GM23338 (cell line): ENCODE data around the gene SLC6A18. TPM values are rescaled to one million over a fixed set of nuclear protein-coding genes. Genes with fewer than 3 reads are reported as not detected.

ENCODE experiments used
- ATAC-seq: fragments of 200-7000 bp; cut with Tn5 transposase; 3 replicates; pipeline ENCODE4 v1.9.1; 2020
- DNase-seq: peaks from one replicate; pipeline ENCODE4 v3.0.0-alpha.2; 2015; ENCODE audit warnings: low spot score
- H2AFZ ChIP-seq: fragments of 200-600 bp; sonication (generic); 2 replicates; pipeline ENCODE4 v1.8.0; 2016; ENCODE audit warnings: antibody characterized with exemption, mild to moderate bottlenecking, moderate library complexity
- H3F3A ChIP-seq: fragments of 200-600 bp; sonication (generic); replicated peaks from 2 replicates; pipeline ENCODE4 v1.8.0; 2017; ENCODE audit warnings: antibody characterized with exemption, mixed run types, low read depth
- H3K27ac ChIP-seq: fragments of 200-600 bp; sonication (generic); 2 replicates; pipeline ENCODE4 v1.6.1; 2016; ENCODE audit warnings: low read depth
- H3K27me3 ChIP-seq: fragments of 200-600 bp; sonication (generic); 2 replicates; pipeline ENCODE4 v1.8.0; 2016; ENCODE audit warnings: mild to moderate bottlenecking, mixed run types, moderate library complexity; ENCODE audit not compliant: insufficient read depth
- H3K36me3 ChIP-seq: fragments of 200-600 bp; sonication (generic); 2 replicates; pipeline ENCODE4 v1.8.0; 2016; ENCODE audit warnings: mild to moderate bottlenecking; ENCODE audit not compliant: insufficient read depth
- H3K4me1 ChIP-seq: fragments of 200-600 bp; sonication (generic); 2 replicates; pipeline ENCODE4 v1.8.0; 2016; ENCODE audit warnings: mild to moderate bottlenecking, moderate library complexity; ENCODE audit not compliant: insufficient read depth
- H3K4me2 ChIP-seq: fragments of 200-600 bp; sonication (generic); 2 replicates; pipeline ENCODE4 v1.7.1; 2017; ENCODE audit warnings: mixed run types
- H3K4me3 ChIP-seq: fragments of 200-600 bp; sonication (generic); 2 replicates; pipeline ENCODE4 v1.6.1; 2016; ENCODE audit warnings: mixed run types
- H3K79me2 ChIP-seq: fragments of 200-600 bp; sonication (generic); replicated peaks from 2 replicates; pipeline ENCODE4 v1.8.0; 2017; ENCODE audit warnings: mild to moderate bottlenecking; ENCODE audit not compliant: insufficient read depth
- H3K9me2 ChIP-seq: fragments of 200-600 bp; sonication (generic); 2 replicates; pipeline ENCODE4 v1.8.0; 2017; ENCODE audit not compliant: insufficient read depth
- H4K20me1 ChIP-seq: fragments of 200-600 bp; sonication (generic); replicated peaks from 2 replicates; pipeline ENCODE4 v1.8.0; 2017; ENCODE audit warnings: mild to moderate bottlenecking; ENCODE audit not compliant: insufficient read depth
- H3K27ac Mint-ChIP-seq: 2 replicates; pipeline ENCODE4 v1.8.0; 2020; ENCODE audit warnings: inconsistent platforms, mild to moderate bottlenecking, moderate library complexity, mixed read lengths
- H3K27me3 Mint-ChIP-seq: 3 replicates; pipeline ENCODE4 v1.8.0; 2022; ENCODE audit warnings: low read depth, mild to moderate bottlenecking, moderate library complexity, mixed read lengths, inconsistent platforms; ENCODE audit not compliant: insufficient read depth, poor library complexity
- H3K36me3 Mint-ChIP-seq: 3 replicates; pipeline ENCODE4 v1.8.0; 2021; ENCODE audit warnings: low read depth, mild to moderate bottlenecking, inconsistent platforms, moderate library complexity, mixed read lengths
- H3K4me1 Mint-ChIP-seq: 3 replicates; pipeline ENCODE4 v1.8.0; 2020; ENCODE audit warnings: mild to moderate bottlenecking, inconsistent platforms, mixed read lengths
- H3K4me3 Mint-ChIP-seq: 3 replicates; pipeline ENCODE4 v1.8.0; 2021; ENCODE audit warnings: moderate library complexity, mild to moderate bottlenecking, inconsistent platforms, mixed read lengths
- H3K9me3 Mint-ChIP-seq: 3 replicates; pipeline ENCODE4 v1.8.0; 2020; ENCODE audit warnings: moderate library complexity, mild to moderate bottlenecking, inconsistent platforms, mixed read lengths
- ETS1 ChIP-seq: IDR thresholded peaks from 2 replicates; pipeline ENCODE4 v1.6.1; 2016; ENCODE audit warnings: antibody characterized with exemption
- EZH2 ChIP-seq: fragments of 200-600 bp; sonication (generic); IDR thresholded peaks from one replicate; pipeline ENCODE4 v1.8.0; 2017; ENCODE audit warnings: antibody characterized with exemption, mild to moderate bottlenecking, low read depth; ENCODE audit not compliant: unreplicated experiment
- JUNB ChIP-seq: IDR thresholded peaks from one replicate; pipeline ENCODE4 v1.6.1; 2016; ENCODE audit warnings: antibody characterized with exemption; ENCODE audit not compliant: unreplicated experiment
- POLR2AphosphoS5 ChIP-seq: IDR thresholded peaks from 2 replicates; pipeline ENCODE4 v1.6.1; 2016; ENCODE audit warnings: antibody characterized with exemption, low read depth
- ZNF114 ChIP-seq: fragments of 250-450 bp; sonication (Bioruptor Pico); IDR thresholded peaks from 2 replicates; pipeline ENCODE4 v1.5.0; 2020; ENCODE audit warnings: mild to moderate bottlenecking, moderate library complexity
- polyA plus RNA-seq: library from polyadenylated mRNA; unstranded; fragments of >200 nt; fragmentation: Nextera tagmentation; extraction: Ambion mirVana; gene quantifications from 2 replicates; pipeline ENCODE4 v1.2.1, GENCODE V29; 2016
- total RNA-seq: library from RNA; depleted of rRNA; stranded (reverse); fragments of >200 nt; shearing (Covaris generic); gene quantifications from 2 replicates; pipeline ENCODE4 v1.2.3, GENCODE V29; 2014
- TF ChIP-seq, protein P1 (sequence below): IDR thresholded peaks from one replicate; pipeline ENCODE4 v1.6.1; 2018; ENCODE audit warnings: antibody characterized with exemption; ENCODE audit not compliant: unreplicated experiment

SLC6A18 gene
- total and polyA plus RNA-seq, 2 experiments from 2014 or later, result not detected

- no peak for TF ChIP-seq ETS1
These were observed 45.1 kb upstream of the SLC6A18 start (continued) for GRCh38 chr5:1180096-1180495.

DNA sequence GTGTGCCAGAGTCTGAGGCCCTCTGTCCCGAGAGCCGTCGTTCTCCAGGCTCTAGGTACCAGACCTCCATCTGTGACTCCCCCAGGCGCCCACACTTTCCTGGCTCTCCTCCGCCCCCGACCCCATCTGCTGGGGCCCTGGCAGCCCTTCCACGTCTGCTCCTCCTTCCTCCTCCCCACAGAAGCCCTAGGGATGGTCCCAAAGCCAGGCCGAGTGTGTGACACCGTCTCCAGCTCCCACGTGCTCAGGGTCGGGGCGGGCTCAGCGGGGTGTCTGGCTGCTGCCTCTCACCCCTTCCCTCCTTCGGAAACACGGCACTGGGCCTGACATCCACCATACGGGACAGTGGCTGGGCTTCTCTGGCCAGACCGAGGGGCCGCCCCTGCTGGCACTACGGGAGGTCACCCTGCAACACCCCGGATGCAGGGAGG lies 44.3 kb upstream of the SLC6A18 start:
- Mint-ChIP-seq H3K27me3 (peaks cover 4% of the 10 kb centered on the region), H3K4me3 (no peak overlapping the region), H3K4me1 (no peaks in the 10 kb centered on the region), H3K27ac (no peak overlapping the region), H3K9me3 (no peaks in the 10 kb centered on the region), H3K36me3 (no peaks in the 10 kb centered on the region)
- Histone ChIP-seq H3K4me2 (no peak overlapping the region), H3K4me1 (no peaks in the 10 kb centered on the region), H3K79me2 (no peaks in the 10 kb centered on the region), H3F3A (peaks cover 5% of the 10 kb centered on the region; the same call in 1 of the 2 replicates), H3K27me3 (no peaks in the 10 kb centered on the region), H3K4me3 (no peak overlapping the region), H2AFZ (no peak overlapping the region), H4K20me1 (no peaks in the 10 kb centered on the region), H3K9me2 (no peaks in the 10 kb centered on the region), H3K27ac (no peak overlapping the region), H3K36me3 (no peaks in the 10 kb centered on the region)
- TF ChIP-seq ZNF114, result no peak
- ATAC-seq (no peak), DNase-seq (no peak)

- Histone ChIP-seq H3K4me2 (no peak overlapping the region), H3F3A (peaks cover 5% of the 10 kb centered on the region; the same call in 1 of the 2 replicates), H3K79me2 (no peaks in the 10 kb centered on the region), H3K27me3 (no peaks in the 10 kb centered on the region), H3K4me3 (no peak overlapping the region), H3K4me1 (no peaks in the 10 kb centered on the region), H4K20me1 (no peaks in the 10 kb centered on the region), H3K27ac (no peak overlapping the region), H2AFZ (no peak overlapping the region), H3K36me3 (no peaks in the 10 kb centered on the region), H3K9me2 (no peaks in the 10 kb centered on the region)
- ATAC-seq, result no peak
- H3K27me3 Mint-ChIP-seq, result peaks cover 5% of the 10 kb centered on the region
- no peaks in the 10 kb centered on the region for H3K9me3 Mint-ChIP-seq
- DNase-seq, result no peak
- H3K36me3 Mint-ChIP-seq, result no peaks in the 10 kb centered on the region
- no peaks in the 10 kb centered on the region for H3K4me1 Mint-ChIP-seq
- no peak overlapping the region for H3K4me3 Mint-ChIP-seq
- no peak overlapping the region for H3K27ac Mint-ChIP-seq
- no peak for TF ChIP-seq ETS1
- TF ChIP-seq POLR2AphosphoS5, result no peak
- no peak for TF ChIP-seq JUNB
- TF ChIP-seq, protein P1, sequence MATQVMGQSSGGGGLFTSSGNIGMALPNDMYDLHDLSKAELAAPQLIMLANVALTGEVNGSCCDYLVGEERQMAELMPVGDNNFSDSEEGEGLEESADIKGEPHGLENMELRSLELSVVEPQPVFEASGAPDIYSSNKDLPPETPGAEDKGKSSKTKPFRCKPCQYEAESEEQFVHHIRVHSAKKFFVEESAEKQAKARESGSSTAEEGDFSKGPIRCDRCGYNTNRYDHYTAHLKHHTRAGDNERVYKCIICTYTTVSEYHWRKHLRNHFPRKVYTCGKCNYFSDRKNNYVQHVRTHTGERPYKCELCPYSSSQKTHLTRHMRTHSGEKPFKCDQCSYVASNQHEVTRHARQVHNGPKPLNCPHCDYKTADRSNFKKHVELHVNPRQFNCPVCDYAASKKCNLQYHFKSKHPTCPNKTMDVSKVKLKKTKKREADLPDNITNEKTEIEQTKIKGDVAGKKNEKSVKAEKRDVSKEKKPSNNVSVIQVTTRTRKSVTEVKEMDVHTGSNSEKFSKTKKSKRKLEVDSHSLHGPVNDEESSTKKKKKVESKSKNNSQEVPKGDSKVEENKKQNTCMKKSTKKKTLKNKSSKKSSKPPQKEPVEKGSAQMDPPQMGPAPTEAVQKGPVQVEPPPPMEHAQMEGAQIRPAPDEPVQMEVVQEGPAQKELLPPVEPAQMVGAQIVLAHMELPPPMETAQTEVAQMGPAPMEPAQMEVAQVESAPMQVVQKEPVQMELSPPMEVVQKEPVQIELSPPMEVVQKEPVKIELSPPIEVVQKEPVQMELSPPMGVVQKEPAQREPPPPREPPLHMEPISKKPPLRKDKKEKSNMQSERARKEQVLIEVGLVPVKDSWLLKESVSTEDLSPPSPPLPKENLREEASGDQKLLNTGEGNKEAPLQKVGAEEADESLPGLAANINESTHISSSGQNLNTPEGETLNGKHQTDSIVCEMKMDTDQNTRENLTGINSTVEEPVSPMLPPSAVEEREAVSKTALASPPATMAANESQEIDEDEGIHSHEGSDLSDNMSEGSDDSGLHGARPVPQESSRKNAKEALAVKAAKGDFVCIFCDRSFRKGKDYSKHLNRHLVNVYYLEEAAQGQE, result no peak
- TF ChIP-seq EZH2, result no peak
- no peak for TF ChIP-seq ZNF114
These were observed 43.5 kb upstream of the SLC6A18 start for GRCh38 chr5:1181451-1182359.
